ENCODE results near the gene DDX51. TPM values are rescaled to one million over a fixed set of nuclear protein-coding genes. Genes with fewer than 3 reads are reported as not detected.

DDX51 gene
- total and polyA plus RNA-seq, 2 of the 4 experiments (the other 2 are of a cell fraction): 3.8 to 14.5 TPM

- TF ChIP-seq, protein P1, sequence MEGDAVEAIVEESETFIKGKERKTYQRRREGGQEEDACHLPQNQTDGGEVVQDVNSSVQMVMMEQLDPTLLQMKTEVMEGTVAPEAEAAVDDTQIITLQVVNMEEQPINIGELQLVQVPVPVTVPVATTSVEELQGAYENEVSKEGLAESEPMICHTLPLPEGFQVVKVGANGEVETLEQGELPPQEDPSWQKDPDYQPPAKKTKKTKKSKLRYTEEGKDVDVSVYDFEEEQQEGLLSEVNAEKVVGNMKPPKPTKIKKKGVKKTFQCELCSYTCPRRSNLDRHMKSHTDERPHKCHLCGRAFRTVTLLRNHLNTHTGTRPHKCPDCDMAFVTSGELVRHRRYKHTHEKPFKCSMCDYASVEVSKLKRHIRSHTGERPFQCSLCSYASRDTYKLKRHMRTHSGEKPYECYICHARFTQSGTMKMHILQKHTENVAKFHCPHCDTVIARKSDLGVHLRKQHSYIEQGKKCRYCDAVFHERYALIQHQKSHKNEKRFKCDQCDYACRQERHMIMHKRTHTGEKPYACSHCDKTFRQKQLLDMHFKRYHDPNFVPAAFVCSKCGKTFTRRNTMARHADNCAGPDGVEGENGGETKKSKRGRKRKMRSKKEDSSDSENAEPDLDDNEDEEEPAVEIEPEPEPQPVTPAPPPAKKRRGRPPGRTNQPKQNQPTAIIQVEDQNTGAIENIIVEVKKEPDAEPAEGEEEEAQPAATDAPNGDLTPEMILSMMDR (conservative IDR thresholded peaks at IDR 0.05; ENCODE audit: low read depth, low read length): no peak
- TF ChIP-seq SMC3 (IDR thresholded peaks at IDR 0.05; ENCODE audit: low read depth, low read length) (no peak), RCOR1 (IDR thresholded peaks at IDR 0.05; ENCODE audit: insufficient replicate concordance, low read length) (no peak)
Measured at GRCh38 chr12:132146772-132147422, 2.8 kb upstream of the DDX51 start (continued).

DNA sequence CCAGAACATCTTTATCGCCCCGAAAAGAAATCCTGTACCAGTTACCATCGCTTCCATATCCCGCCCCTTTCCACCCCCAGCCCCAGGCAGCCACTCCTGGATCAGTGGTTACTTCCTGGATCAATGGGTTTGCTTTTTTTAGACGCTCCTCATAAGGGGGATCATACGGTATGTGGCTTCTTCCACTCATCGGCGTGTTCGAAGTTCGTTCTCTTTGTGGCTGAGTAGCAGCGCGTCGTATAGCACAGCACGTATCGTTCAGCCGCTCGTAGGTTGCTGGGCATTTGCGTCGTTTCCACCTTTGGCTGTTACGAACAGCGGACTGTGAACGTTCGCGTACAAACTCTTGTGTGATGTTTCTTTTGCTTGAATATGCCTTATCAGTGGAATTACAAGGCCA lies 2.0 kb upstream of the DDX51 start:
- Histone ChIP-seq H3K23ac (ENCODE audit: low read depth, low read length) (no peak overlapping the region), H3K4me1 (ENCODE audit: control insufficient read depth, insufficient read depth, low read length) (peaks cover 9% of the 10 kb centered on the region), H3K9me1 (ENCODE audit: insufficient read depth, low read length) (0 out of 2 replicates have a peak, but pooled peaks cover 3% of the 10 kb centered on the region), H3K4ac (ENCODE audit: low read depth, low read length) (no peak overlapping the region), H2AK5ac (ENCODE audit: low read depth, low read length) (no peak overlapping the region), H3K9ac (ENCODE audit: low read depth, low read length) (no peak overlapping the region), H4K91ac (ENCODE audit: insufficient read depth, low read depth, low read length) (no peak overlapping the region), H3K36me3 (ENCODE audit: control insufficient read depth, insufficient read depth, low read length) (peaks cover 24% of the 10 kb centered on the region), H2BK120ac (ENCODE audit: low read depth, low read length) (no peak overlapping the region), H4K8ac (ENCODE audit: low read depth in 2 of 2, low read length in 2 of 2) (no peak overlapping the region), H2AK9ac (replicated peaks; ENCODE audit: low read depth, low read length, poor library complexity) (no peak overlapping the region), H3K4me2 (ENCODE audit: low read depth, low read length) (no peak overlapping the region), H2BK20ac (ENCODE audit: low read depth, low read length) (no peak overlapping the region), H3K4me3 (ENCODE audit: insufficient read depth, low read depth, low read length) (no peak overlapping the region), H4K5ac (ENCODE audit: low read depth, low read length) (no peak overlapping the region), H3K79me1 (ENCODE audit: low read depth in 1 of 2, low read length in 2 of 2) (peaks cover 13 to 40% of the 10 kb centered on the region in 2 experiments), H2BK5ac (ENCODE audit: low read depth, low read length, poor library complexity, severe bottlenecking) (no peak overlapping the region), H3K56ac (ENCODE audit: extremely low read depth, insufficient read depth, low read length) (no peak overlapping the region), H2BK15ac (ENCODE audit: low read depth, low read length) (no peak overlapping the region), H3K27ac (ENCODE audit: insufficient read depth, low read length) (no peak overlapping the region), H3K27me3 (ENCODE audit: control insufficient read depth, insufficient read depth, low read length) (no peaks in the 10 kb centered on the region), H2AFZ (replicated peaks; ENCODE audit: low read length, poor library complexity) (no peak overlapping the region), H3K9me3 (ENCODE audit: control insufficient read depth, insufficient read depth, low read length) (no peaks in the 10 kb centered on the region), H3K18ac (ENCODE audit: low read depth, low read length) (no peak overlapping the region), H3K14ac (replicated peaks; ENCODE audit: low read depth, low read length) (no peak overlapping the region), H4K20me1 (ENCODE audit: insufficient read depth, low read length) (peaks cover 5% of the 10 kb centered on the region; the same call in 1 of the 2 replicates)
- TF ChIP-seq, protein P1 (conservative IDR thresholded peaks at IDR 0.05; ENCODE audit: low read depth, low read length): no peak
- TF ChIP-seq CEBPB (IDR thresholded peaks at IDR 0.05; ENCODE audit: low read depth, low read length) (no peak), RAD21 (IDR thresholded peaks at IDR 0.05; ENCODE audit: low read length) (no peak), USF2 (IDR thresholded peaks at IDR 0.05; ENCODE audit: low read depth, low read length) (no peak), RCOR1 (IDR thresholded peaks at IDR 0.05; ENCODE audit: insufficient replicate concordance, low read length) (no peak), MAFK (IDR thresholded peaks at IDR 0.05; ENCODE audit: low read depth, low read length) (no peak), POLR2A (IDR thresholded peaks at IDR 0.05; ENCODE audit: low read depth, low read length) (no peak), BHLHE40 (IDR thresholded peaks at IDR 0.05; ENCODE audit: low read depth, low read length) (no peak), NFE2L2 (IDR thresholded peaks at IDR 0.05; ENCODE audit: low read depth, low read length) (no peak), FOS (IDR thresholded peaks at IDR 0.05; ENCODE audit: low read depth, low read length) (no peak)
- WGBS, 2 experiments (ENCODE audit: extremely low coverage in 2 of 2, insufficient read length in 1 of 2): 95% methylated on average over 9 of the region's 24 CpGs; no CpG with 5 or more reads in 1 of the 2 experiments
- ChIA-PET CTCF (no interaction called here), POLR2A (ENCODE audit: unreplicated experiment) (no interaction called here)
- intact Hi-C loops (cut with micrococcal nuclease): no loop called here
- no TSS peak for BruUV-seq (replicated peaks)
- dilution Hi-C loops (cut with HindIII; ENCODE audit: low sequenced_read_pairs, unreplicated experiment): no loop called here
- DNase-seq (no peak), ATAC-seq (ENCODE audit: low read depth) (no peak)
- in situ Hi-C loops (cut with MboI; ENCODE audit: low sequenced_read_pairs): no loop called here
